ENCODE measurements around the gene P2RY12.

- TF ChIP-seq, protein P1, sequence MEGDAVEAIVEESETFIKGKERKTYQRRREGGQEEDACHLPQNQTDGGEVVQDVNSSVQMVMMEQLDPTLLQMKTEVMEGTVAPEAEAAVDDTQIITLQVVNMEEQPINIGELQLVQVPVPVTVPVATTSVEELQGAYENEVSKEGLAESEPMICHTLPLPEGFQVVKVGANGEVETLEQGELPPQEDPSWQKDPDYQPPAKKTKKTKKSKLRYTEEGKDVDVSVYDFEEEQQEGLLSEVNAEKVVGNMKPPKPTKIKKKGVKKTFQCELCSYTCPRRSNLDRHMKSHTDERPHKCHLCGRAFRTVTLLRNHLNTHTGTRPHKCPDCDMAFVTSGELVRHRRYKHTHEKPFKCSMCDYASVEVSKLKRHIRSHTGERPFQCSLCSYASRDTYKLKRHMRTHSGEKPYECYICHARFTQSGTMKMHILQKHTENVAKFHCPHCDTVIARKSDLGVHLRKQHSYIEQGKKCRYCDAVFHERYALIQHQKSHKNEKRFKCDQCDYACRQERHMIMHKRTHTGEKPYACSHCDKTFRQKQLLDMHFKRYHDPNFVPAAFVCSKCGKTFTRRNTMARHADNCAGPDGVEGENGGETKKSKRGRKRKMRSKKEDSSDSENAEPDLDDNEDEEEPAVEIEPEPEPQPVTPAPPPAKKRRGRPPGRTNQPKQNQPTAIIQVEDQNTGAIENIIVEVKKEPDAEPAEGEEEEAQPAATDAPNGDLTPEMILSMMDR (conservative IDR thresholded peaks at IDR 0.05; ENCODE audit: low read length) = no peak
- no peak for TF ChIP-seq EZH2phosphoT487 (IDR thresholded peaks at IDR 0.05; ENCODE audit: borderline replicate concordance, low read depth, low read length)
These were observed 79.3 kb downstream of the P2RY12 start for GRCh38 chr3:151305060-151305774.

Measured in OCI-LY7 (cell line).